GM19372 (cell line): ENCODE measurements around the gene TNFRSF12A.
"Not testable (repeated sequence)": the region's sequence is repeated elsewhere in the genome, so short reads cannot be mapped to it uniquely, and the experiment has no call there.

Experiments used
- ATAC-seq: cut with Tn5 transposase; IDR thresholded peaks from one replicate; pipeline ENCODE4 v1.9.1; 2021; ENCODE audit warnings: mild to moderate bottlenecking, low read depth, moderate library complexity; ENCODE audit not compliant: unreplicated experiment

The TNFRSF12A gene

DNA sequence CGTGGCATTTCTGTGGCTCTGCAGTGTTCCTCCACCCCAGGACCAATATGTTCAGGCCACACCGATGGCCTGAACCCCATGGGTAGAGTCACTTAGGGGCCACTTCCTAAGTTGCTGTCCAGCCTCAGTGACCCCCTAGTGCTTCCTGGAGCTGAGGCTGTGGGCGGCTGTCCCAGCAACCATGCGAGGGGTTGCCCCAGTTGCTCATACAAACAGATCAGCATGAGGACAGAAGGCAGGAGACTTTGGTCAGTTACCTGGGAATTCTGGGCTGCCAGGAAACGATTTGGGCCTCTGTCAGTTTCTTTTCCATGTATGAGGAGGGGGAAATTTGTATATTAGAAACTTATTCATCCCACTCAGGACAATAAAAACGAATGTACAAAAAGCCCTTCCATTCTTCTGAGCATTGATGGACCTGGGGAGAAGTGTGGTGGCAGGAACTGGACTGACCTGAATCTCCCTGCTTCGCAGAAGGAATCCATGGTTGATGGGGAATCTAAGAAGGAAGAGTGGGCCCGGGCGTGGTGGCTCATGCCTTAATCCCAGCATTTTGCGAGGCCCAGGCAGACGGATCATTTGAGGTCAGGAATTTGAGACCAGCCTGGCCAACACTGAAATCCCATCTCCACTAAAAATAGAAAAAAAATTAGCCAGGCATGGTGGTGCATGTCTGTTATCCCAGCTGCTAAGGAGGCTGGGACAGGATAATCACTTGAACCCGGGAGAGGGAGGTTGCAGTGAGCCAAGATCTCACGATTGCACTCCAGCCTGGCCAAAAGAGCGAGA is 40.4 kb downstream of the TNFRSF12A start:
- no peak for ATAC-seq

DNA sequence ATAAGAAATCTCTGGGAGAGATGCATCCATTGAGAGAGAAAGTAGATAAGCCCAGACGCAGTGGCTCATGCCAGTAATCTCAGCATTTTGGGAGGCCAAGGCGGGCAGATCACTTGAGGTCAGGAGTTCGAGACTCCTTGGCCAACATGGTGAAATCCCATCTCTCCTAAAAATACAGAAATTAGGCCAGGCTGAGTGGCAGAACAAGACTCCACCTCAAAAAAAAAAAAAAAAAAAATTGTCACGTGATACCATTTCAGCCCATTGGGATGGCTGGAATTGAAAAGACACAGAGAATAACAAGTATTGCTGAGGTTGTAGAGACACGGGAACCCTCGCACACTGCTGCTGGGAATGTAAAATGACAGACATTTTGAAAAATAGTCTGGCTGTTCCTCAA is 42.4 kb downstream of the TNFRSF12A start:
- no peak for ATAC-seq

DNA sequence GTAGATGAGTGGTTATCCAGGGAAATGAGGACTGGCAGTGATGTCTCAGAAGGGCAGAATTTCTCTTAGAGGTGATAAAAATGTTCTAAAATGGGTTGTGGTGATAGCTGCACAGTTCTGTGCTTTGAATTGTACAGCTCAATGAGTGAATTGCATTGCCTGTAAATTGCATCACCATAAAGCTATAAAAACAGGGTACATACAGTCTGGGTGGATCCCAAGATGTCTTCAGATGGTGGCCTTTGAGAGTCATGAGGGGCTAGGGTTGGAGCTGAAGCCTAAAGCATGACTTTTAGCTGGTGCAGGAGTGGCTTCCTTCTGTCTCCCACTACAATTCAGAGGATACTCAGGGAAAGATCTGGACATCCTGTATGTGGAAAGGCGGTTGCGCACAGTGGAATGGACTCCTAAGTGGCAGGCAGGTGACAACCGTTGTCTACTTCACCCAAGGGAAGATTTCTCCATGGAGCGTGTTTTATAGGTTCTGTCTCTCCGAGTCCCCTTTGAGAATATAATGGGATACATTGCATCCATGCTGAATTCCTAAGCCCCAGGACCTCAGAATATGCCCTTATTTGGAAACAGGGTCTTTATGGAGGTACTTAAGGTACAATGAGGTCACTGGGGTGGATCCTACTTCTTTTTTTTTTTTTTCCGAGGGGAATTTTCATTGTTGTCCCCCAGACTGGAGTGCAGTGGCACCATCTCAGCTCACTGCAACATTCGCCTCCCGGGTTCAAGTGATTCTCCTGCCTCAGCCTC is 43.6 kb downstream of the TNFRSF12A start:
- no peak for ATAC-seq

DNA sequence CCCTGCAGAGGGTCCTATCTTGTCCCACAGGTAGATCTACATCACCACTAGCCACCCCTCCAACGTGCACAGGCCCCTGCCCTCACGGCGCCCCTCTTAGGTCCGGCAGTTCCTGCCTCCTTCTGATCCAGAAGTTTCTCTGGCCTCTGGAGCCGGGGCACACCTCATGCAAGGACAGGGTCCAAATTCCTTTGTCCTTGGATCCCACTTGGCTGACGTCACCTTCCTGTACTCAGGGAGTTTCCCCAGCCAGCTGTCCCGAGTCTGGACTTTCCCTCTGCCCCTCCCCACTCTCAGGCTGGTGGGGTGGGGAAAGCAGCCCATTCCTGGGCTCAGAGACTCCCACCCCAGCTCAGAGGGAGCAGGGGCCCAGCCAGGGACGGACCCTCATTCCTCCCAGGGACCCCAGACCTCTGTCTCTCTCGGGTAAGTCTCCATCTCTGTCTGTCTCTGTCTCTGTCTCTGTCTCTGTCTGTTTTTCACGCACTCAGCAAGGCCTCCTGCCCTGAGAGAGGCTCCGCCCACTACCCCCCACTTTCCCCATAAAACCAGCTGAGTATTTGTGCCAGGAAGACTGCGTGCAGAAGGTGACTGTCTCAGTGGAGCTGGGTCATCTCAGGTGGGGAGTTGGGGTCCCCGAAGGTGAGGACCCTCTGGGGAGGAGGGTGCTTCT is 45.0 kb downstream of the TNFRSF12A start, which contains the start of gene IL32:
Gene IL32 (plus strand): TSS at position 572 of the 673 bp plus-strand sequence. CDS start 172 bp downstream, outside the sequence.
- ATAC-seq: no peak

DNA sequence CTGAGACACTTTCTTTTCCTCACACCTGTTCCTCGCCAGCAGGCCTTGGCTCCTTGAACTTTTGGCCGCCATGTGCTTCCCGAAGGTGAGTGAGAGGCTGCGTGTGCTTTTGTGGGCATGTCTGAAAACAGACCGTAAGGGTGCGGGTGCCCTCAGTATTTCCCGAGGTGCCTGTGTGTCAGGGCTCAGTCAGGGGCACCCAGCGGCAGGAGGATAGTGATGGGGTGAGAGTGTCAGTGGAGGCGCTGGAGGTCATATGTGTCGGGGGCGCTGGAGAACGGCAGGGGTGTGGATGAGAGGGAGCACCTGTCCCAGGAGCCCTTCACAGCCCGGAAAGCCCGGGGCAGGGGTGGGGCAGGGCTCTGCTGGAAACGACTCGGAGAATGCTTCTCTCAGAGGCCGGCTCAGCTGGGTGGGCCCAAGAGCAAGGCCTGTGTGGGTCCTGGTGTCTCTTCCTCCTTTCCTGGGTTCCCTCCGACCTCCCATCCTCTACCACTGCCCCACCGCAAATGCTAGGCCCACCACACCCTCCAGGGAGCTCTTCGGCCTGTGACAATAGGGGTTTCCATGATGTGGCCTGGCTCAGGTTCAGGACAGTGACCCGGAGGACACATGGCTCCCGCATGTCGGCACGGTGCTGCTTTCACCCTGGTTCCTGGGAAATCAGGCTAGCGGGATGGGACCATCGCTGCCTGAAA is 45.7 kb downstream of the TNFRSF12A start:
- no peak for ATAC-seq

DNA sequence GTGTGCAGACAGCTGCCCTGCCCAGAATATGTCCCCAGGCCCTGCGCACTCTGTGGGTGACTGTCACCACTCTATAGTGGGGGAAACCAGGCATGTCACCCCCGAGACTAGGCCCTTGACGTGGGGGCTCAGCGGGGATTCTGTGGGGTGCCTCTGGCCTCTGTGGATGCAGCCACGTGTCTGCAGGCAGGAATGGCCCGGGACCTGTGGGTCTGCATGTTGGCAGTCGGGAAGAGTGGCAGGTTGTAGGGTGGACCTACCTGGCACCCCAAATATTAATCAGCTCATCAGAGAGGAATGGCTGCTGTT is 46.2 kb downstream of the TNFRSF12A start:
- ATAC-seq: no peak

DNA sequence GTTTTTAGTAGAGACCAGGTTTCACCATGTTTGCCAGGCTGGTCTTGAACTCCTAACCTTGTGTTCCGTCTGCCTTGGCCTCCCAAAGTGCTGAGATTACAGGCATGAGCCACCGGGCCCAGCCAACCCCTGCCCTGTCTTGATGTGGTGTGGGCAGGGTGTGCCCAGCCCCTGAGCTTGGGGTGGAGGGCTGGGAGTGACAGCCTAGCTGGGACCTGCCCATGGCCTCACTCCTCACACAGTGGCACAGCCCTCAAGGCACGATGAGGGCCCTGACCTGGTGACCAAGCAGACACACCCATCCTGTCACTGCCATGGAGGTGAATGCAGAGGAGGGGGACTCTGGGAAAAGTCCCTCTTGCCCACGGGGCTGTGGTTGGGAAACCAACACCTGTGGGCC is 48.3 kb downstream of the TNFRSF12A start:
- ATAC-seq: no peak

DNA sequence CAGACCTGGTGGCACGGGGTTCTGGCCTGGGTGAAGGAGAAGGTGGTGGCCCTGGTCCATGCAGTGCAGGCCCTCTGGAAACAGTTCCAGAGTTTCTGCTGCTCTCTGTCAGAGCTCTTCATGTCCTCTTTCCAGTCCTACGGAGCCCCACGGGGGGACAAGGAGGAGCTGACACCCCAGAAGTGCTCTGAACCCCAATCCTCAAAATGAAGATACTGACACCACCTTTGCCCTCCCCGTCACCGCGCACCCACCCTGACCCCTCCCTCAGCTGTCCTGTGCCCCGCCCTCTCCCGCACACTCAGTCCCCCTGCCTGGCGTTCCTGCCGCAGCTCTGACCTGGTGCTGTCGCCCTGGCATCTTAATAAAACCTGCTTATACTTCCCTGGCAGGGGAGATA is 49.0 kb downstream of the TNFRSF12A start:
- not testable (repeated sequence) for ATAC-seq

DNA sequence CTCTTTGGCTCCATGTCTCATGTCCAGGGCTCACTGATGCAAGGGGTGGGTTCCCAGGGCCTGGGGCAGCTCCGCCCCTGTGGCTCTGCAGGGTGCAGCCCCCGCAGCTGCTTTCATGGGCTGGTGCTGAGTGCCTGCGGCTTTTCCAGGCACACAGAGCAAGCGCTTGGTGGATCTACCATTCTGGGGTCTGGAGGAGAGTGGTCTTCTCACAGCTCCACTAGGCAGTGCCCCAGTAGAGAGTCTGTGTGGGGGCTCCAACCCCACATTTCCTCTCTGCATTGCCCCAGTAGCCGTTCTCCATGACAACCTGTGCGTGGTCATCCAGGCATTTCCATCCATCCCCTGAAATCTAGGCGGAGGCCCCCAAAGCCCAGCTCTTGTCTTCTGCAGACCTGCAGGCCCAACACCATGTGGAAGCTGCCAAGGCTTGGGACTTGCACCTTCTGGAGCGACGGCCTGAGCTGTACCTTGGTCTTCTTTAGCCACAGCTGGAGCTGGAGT is 50.5 kb downstream of the TNFRSF12A start:
- ATAC-seq: no peak

DNA sequence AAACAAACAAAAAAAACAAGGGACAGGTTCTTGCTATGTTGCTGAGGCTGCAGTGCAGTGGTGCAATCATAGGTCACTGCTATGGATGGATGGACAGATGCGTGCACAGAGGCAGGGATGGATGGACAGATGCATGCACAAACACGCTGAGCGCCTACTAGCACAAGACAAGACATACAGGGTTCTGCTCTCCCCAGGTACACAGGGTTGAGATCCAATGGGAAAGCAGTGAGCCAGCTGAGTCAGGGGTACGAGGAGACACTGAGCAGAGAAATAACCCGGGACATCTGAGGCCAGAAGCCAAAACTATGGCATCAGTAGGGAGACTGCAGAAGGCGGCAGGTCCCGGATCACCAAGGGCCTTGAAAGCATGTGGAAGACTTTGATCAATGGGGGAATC is 51.5 kb downstream of the TNFRSF12A start:
- no peak for ATAC-seq
